Keratinocyte (primary cell): ENCODE results near the gene PTPRN2.

Source experiments
- CTCF ChIP-seq, 3 experiments: IDR thresholded peaks in 1 of 3; conservative IDR thresholded peaks in 1 of 3; optimal IDR thresholded peaks in 1 of 3; 2 replicates in 2 of 3; 3 replicates in 1 of 3; pipeline versions ENCODE3 to v1.5.1; 2011; ENCODE audit warnings: low read length in 3 of 3, mild to moderate bottlenecking in 3 of 3, moderate library complexity in 2 of 3, control low read depth in 1 of 3, inconsistent platforms in 1 of 3; ENCODE audit not compliant: insufficient read depth in 2 of 3; ENCODE audit errors: extremely low read depth in 1 of 3
- EZH2 ChIP-seq: IDR thresholded peaks from one replicate; pipeline ENCODE4 v1.6.1; 2012; ENCODE audit warnings: inconsistent platforms, mild to moderate bottlenecking, low read length, moderate library complexity

GRCh38 chr7:157566631-157567006, 1021.0 kb downstream of the PTPRN2 start:
- TF ChIP-seq EZH2 (no peak), CTCF (optimal IDR thresholded peaks at IDR 0.05 in 1 of 3, IDR thresholded peaks at IDR 0.05 in 1 of 3, conservative IDR thresholded peaks at IDR 0.05 in 1 of 3; ENCODE audit: extremely low read depth in 1 of 3, insufficient read depth in 2 of 3, low read length in 3 of 3) (no peak)
